D341Med (cell line): ENCODE data around the gene RUFY2.
"Not testable (repeated sequence)": the region's sequence is repeated elsewhere in the genome, so short reads cannot be mapped to it uniquely, and the experiment has no call there.

Experiments used
- DNase-seq: peaks from one replicate; pipeline ENCODE4 v3.0.0; 2012; ENCODE audit warnings: low spot score

Gene RUFY2

GRCh38 chr10:68406815-68407548 is at the start of gene RUFY2:
Gene RUFY2, minus strand, starts transcription at chr10:68407277. Its CDS starts 88 bp downstream, at chr10:68407189.
- peak; percentile 91 for DNase-seq

- DNase-seq = not testable (repeated sequence)
These were observed 42.6 kb upstream of the RUFY2 start for GRCh38 chr10:68449698-68450097.

- DNase-seq = no peak
These were observed 39.1 kb upstream of the RUFY2 start for GRCh38 chr10:68446179-68446578.

- no peak for DNase-seq
These were observed 35.9 kb upstream of the RUFY2 start for GRCh38 chr10:68442971-68443370.

- DNase-seq = no peak
These were observed 33.8 kb upstream of the RUFY2 start for GRCh38 chr10:68440898-68441297.

- no peak for DNase-seq
These were observed 28.7 kb upstream of the RUFY2 start for GRCh38 chr10:68435803-68436202.

- no peak for DNase-seq
These were observed 27.6 kb upstream of the RUFY2 start for GRCh38 chr10:68434657-68435056.

GRCh38 chr10:68428396-68429104 is 21.5 kb upstream of the RUFY2 start:
- DNase-seq = no peak

- DNase-seq = no peak
These were observed 17.5 kb upstream of the RUFY2 start for GRCh38 chr10:68424454-68425014.

- DNase-seq = no peak
These were observed 16.4 kb upstream of the RUFY2 start for GRCh38 chr10:68423522-68423921.

GRCh38 chr10:68419376-68419775 is 12.3 kb upstream of the RUFY2 start:
- no peak for DNase-seq

- no peak for DNase-seq
These were observed 1.9 kb upstream of the RUFY2 start for GRCh38 chr10:68408898-68409518.

- peak; percentile 72 for DNase-seq
These were observed 814 bp downstream of the RUFY2 start for GRCh38 chr10:68406111-68406814.

- no peak for DNase-seq
These were observed 3.4 kb downstream of the RUFY2 start for GRCh38 chr10:68403701-68404100.

GRCh38 chr10:68402276-68402675 is 4.8 kb downstream of the RUFY2 start:
- DNase-seq = no peak

GRCh38 chr10:68397005-68397404 is 10.1 kb downstream of the RUFY2 start:
- no peak for DNase-seq

GRCh38 chr10:68385740-68386139 is 21.3 kb downstream of the RUFY2 start:
- DNase-seq = no peak

- no peak for DNase-seq
These were observed 35.5 kb downstream of the RUFY2 start for GRCh38 chr10:68371604-68372003.

GRCh38 chr10:68367121-68367520 is 40.0 kb downstream of the RUFY2 start:
- no peak for DNase-seq

GRCh38 chr10:68366600-68366999 is 40.5 kb downstream of the RUFY2 start:
- no peak for DNase-seq

GRCh38 chr10:68365611-68366010 is 41.5 kb downstream of the RUFY2 start:
- no peak for DNase-seq
